ENCODE measurements around the gene GLYATL3.

Gene GLYATL3

DNA sequence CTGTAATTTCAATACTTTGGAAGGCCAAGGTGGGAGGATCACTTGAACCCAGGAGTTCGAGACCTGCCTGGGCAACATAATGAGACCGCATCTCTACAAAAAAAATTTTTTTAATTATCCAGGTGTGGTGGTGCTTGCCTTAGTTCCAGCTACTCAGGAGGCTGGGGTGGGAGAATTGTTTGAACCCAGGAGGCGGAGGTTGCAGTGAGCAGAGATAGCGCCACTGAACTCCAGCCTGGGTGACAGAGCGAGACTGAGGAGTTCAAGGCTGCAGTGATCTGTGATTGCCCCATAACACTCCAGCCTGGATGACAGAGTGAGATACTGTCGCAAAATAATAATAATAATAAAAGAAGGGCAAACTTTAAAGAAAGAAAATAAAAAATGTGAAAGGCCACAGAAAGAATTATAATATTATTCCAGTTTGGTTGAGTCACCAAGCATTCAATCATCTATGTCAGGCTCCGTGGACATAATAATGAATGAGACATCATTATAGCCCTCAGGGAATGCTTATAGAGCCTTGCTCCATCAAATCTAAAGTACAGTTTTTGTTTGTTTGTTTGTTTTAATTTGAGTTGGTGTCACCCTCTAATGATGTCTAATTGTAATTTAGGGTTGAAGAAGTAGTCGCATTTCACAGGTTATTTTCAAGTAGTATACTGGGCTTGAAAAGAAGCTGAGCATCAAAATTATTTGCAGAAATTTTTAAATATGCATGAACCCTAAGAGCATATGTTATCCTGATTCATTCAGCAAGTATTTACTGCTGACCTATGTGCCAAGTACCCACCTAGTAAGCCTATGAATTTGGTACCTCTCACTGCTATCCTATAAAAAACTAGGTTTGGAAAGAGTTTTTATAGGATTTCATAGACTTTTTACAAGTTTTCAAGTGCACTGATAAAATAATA, 15.1 kb downstream of the GLYATL3 start:
- no peak for DNase-seq

DNA sequence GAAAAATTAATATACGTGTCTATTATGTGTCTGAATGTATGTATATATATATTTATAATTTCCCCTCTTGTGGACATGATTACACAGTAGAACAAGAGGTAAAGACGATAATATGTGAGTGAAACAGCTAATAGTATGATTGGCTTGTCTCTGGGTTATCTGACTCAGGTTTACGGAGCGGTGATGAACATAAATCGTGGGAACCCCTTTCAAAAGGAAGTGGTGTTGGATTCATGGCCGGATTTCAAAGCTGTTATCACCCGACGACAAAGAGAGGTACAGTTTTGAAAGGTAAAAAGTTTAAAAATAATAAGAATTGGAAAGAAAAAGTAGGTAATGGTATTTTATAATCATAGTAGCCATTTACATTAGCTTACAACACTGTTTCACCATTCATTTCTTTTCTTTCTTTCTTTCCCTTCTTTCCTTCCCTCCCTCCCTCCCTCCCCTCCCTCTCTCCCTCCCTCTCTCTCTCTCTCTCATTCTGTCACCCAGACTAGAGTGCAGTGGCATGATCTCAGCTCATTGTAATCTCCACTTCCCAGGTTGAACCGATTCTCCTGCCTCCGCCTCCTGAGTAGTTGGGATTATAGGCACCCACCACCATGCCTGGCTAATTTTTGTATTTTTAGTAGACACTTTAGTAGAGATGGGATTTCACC, 15.9 kb downstream of the GLYATL3 start:
- no peak for DNase-seq

DNA sequence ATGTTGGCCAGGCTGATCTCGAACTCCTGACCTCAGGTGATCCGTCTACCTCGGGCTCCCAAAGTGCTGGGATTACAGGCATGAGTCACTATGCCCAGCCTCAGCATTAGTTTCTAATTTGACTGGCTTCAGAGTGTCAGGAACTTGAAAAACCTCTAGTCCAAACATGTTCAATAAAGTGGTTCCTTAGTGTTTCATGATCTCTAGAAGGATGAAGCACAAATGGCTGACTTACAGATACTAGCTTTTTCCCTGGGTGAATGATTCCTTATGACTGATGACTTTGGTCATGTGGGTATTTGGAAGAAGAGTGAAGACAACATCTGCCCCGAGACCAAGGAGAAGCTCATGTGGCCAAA, 16.4 kb downstream of the GLYATL3 start:
- no peak for DNase-seq

DNA sequence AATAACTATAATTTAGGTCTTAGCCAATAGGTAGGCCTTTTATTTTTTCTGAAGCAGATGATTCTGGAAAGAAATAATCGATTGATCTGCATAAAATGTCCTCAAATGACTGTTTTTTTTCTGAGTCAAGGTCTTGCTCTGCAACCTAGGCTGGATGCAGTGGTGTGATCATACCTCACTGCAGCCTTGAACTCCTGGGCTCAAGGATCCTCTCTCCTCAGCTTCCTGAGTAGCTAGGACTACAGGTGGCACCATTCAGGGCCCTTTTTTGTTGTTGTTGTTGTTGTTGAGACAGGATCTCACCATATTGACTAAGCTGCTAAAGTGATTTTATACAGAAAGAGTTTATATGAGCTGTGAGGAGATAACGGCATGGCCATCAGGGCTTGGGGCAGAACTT, 18.2 kb downstream of the GLYATL3 start:
- no peak for DNase-seq

DNA sequence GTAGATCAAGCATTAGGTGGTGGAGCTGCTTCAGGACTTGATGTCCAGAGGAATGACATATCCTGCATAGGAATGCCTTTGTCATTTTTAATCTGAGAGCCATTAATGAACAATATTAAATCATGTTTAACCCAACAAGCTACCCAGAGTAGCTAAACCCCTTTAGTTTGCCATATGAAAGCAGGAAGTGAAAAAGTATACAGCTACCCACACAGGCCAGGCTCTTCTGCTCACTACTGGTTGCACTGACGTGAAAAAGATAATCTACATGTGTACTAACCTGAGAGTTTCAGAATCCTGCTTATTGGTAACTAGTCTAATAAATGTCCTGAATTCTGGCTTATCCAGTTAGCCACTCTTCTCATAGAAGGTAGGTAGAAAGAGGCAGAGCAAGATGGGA, 19.9 kb downstream of the GLYATL3 start:
- no peak for DNase-seq

DNA sequence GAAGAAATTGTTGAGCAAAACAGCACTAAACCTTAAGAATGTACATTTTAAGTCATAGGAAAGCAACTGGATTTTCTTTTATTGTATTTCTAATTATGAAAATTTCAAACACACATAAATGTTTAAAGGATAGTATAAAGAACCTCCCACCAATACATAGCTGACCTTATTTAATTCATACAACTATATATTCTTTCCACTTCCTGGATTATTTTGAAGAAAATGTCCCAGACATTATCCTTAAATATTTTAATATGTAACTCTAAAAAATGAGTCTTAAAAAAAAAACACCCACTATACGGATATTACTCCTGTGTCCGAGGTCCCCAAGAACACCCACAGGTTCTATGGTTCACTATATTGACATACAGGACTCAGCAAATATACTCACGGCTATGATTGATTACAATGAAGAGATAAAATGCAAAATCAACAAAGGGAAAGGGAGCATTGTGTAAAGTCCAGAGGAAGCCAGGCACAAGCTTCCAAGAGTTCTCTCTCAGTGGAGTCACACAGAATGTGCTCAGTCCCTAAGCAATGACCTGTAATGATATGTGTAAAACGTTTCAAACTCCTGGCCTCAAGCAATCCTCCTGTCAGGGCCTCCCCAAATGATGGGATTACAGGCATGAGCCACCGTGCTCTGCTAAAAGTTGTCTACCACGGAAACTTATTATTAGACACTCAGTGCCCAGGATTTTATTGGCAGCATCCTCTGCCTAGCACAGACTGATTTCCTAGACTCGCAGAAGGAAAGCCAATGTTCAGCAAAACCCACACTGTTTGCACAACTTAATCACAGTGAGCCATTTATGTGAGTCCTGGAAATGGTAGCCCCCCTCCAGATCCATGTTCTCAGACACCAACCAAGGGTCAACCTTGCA, 23.2 kb downstream of the GLYATL3 start:
- no peak for DNase-seq

DNA sequence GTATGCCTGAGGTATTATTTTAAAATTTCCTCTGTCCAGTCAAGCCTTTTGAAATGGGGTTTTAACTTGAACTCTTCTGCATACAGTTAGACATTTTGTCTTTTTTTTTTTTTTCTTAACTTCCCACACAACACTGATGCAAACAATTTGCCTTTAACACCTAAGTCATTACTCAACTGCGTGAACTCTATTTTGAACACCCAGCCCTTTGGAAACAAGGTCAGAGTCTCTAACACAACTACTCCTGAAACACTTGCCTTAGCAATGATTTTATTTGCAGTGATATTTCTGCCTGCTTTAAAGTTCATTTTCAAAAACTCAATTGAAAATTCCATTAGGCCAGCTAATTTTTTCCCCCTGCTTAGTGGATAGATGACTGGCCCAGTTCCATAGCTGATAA, 24.2 kb downstream of the GLYATL3 start:
- DNase-seq, result no peak

DNA sequence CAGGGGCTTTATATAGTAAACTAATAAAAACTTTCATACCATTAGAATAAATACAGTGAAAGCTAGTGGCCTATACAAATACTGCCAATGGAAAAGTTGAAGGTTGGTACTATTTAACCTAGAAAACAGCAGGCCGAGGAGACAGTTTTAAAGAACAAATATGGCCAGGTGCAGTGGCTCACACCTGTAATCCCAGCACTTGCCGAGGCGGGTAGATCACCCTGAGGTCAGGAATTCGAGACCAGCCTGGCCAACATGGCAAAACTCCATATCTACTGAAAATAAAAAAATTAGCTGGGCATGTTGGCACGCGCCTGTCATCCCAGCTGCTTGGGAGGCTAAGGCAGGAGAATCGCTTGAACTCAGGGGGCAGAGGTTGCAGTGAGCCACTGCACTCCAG, 24.8 kb downstream of the GLYATL3 start:
- DNase-seq, result no peak

DNA sequence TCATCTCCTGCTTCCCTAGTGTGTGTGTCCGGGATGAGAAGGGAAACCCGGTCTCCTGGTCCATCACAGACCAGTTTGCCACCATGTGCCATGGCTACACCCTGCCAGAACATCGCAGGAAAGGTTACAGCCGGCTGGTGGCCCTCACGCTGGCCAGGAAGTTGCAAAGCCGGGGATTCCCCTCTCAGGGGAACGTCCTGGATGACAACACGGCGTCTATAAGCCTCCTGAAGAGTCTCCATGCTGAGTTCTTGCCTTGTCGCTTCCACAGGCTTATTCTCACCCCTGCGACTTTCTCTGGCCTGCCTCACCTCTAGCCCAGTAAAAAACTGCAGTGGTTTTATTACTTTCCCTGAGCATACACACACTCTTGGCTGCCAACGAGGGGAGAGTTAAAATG, 26.9 kb downstream of the GLYATL3 start:
- DNase-seq, result no peak

DNA sequence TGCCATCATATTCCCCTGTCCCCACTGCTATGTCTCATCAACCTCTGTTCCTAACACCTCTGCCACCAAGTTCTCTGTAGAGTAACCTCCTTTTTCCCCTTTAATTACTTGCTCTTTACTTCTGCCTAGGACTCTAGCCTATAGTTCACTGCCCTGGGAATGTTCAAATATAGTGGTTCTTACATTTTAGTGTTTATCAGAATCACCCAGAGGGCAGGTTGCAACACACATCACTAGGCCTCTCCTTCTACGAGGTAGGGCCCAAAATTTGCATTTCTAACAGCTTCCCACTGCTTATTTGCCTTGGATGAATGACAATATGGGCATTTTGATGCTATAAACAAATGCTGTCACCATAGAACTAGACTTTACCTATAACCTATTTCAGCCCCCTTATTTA, 27.6 kb downstream of the GLYATL3 start:
- DNase-seq, result no peak

DNA sequence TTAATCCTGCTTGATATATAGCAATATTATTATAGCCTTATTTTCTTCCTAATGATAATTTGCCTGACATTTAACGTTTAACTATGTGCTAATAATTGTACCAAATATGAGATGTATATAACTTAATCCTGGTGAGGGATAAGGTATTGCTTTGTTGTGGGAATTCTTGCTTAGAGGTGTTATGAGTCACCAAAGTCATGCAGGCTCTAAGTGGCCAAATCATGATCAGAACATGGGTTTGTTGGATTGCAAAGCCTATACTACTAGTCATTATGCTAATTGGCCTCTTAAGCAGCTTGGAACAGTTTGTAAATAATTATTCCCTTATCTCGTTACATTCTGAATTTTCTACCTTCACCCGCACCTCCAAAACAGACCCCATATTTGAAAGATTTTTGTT, 28.8 kb downstream of the GLYATL3 start:
- no peak for DNase-seq

DNA sequence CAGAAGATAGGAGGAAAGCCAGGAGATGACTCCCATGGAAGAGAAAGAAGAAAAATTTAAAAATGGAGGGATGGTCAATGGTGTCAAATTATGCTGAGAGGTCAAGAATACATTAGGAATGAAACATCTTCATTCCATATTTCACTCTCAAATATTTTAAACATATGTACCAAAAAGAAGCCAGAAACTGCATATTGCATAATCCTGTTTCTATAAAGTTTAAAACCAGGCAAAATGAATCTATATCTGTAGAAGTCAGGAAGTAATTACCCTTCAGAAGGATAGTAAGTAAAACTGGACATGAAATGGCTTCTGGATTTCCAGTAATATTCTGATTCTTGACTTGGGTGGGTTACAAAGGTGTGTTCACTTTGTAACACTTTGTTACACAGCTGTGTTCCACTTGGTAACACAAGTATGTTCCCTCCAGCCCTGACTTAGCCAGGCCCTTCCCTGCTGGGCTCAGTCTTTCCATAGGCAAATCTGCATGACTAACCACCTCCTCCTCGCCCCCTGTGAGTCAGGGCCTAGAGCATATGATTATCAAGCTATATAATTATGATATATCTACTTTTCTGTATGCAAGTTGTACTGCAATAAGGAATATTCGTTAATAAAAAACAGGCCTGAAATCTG, 30.5 kb downstream of the GLYATL3 start:
- DNase-seq, result no peak

DNA sequence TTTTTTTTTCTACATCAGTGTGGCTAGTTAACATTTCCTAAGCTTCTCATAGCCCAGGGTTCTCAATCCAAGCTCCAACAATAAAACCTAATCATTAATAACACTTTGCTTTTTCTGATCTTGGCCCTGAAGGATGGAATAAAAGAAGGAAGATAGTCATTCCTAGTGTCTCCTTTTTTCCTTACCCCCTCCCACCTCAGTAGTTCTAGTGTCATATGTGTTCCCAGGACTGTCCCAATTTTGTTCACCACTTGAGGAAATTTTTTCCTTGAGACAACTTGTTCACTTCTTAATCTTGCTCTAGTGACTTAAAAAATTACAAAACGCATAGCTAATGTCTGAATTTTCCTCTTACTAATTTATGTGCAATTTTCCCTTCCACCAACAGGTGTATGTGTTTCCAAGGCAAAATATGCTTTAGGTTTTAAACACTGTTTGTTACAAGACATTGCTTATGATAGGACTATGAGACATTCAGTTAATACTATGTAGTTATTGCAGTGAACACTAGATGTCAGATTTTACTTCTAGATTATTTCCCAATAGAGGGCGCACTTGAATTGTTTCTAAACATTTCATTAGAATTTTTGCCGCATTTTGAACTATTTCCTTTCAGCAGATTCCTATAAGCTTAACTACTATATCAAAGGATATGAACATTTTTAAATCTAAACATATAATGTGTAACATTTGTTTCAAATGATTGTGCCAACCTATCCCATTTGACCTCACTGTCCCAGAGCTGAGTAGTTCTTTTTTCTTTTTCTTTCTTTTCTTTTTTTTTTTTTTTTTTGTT, 32.2 kb downstream of the GLYATL3 start:
- peak; percentile 70 for DNase-seq

DNA sequence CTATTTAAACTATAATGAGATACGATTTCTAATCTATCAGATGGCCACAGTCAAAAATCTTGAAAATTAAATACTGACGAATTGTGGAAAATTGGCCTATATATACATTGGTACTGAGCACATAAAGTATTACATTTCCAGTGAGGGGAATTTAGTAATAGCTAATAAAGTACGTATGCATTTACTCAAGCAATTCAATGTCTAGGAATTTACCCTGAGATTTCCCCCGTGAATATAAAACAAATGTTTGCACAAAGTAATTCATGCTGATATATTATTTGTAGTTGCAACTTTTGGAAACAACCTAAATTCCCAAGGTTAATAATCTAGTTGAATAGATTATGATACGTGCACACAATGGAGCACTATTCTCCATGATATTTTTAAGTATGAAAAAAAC, 36.1 kb downstream of the GLYATL3 start:
- no peak for DNase-seq

DNA sequence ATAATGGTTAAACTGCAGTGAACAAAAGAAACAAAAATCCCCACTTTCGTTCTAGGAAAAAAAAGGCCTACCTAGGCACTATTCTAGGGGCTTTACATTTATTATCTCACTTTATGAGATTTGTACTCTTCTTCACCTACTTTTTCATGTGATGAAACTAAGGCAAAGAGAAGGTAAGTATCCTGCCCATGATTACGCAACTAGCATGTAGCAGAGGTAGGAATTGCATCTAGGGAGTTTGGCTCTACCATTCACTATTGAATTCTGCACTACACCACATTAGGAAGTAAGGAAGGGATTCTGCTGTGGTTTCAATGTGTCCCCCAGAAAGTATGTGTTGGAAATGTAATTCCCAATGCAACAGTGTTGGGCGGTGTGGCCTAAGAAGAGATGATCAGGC, 39.4 kb downstream of the GLYATL3 start:
- DNase-seq, result no peak

DNA sequence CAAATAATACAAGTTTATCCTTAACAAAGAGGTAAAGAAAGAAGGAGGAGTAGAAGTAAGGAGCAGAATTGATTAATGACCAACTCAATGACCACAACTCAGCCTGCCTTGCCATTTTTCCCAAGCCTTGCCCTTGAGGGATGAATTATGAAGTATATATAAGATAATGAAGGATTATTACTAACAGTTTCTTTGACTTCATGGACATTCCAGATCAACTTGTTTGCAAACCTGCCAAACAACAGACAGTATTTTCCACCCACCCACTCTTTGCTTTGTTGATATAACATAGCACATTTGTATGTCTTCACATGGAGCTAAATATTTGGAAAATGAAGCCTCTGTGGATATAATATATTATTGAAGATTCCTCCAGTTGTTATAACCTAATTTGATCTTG, 40.9 kb downstream of the GLYATL3 start:
- no peak for DNase-seq

DNA sequence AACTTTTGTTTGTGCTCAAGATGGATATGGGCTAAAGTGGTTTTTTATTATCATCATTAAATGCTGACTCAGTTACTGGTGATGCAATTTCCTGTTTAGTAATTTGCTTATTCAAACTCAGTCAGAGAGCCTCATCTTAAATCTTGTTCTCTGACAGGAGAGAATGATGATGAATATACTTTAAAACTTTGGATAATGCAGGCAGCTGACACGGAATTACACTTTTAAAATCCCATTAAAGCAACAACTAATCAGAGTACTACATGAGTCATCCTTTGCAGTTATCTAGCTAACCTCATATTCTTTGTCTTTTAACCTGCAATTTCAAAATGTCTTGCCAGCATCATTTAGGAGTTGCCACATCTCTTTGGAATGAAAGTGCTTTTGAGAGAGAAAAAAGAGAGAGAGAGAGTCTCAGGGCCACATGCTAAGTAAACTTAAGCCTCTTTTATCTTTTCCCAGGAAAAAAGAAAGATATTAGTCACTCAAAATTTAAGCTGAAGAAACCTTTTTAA, 41.5 kb downstream of the GLYATL3 start:
- peak; percentile 15 for DNase-seq

DNA sequence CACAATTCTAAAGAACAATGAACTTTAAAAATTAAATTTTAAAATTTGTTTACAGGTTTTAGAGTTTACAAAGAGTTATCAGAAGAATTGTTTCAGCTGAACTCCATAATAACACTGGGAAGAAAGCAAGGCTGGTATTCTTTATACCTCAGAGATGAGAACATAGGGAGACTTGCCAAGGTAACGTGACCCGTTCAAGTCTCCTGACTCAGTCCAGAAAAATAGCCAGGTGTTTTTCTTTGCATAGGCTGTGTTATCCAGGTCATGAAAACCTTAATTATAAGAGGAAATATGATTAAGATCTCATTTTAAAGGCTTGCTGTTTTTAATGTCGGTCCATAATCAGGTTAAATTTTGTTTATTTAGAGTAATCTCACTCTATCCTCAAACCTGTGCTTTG, 42.2 kb downstream of the GLYATL3 start:
- peak; percentile 69 for DNase-seq

DNA sequence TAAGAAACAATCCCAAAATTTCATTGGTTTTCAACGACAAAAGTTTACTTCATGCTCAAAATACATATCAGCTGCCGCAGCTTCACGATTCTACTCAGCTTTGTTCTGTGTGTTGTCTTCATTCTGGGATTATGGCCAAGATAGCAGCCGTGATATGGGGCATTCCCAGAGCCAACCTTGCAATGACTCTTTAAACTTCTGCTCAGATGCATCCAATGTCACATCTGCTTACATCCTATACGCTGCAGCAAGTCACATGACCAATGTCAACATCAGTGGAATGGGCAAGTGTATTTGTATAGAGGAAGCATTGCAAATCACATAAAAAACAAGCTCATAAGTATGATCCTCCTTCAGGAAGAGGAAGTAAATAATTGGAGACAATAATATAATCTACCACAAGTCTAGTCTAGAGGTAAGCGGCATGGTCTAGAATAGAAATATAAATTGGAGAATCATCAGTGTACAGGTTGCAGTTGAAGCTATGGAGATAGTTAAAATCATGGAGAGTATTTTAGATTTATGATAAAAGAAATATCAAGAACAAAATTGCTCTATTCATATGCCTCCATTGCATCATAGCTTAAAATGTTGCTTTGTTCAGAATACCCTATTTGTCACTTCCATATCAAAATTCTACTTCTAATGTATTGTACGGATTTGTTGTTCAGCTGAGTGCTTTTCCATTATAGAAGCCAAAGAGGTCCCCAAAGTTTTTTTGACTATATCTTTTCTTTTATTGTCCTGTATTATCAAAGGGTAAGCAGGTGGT, 43.5 kb downstream of the GLYATL3 start:
- peak; percentile 96 for DNase-seq

DNA sequence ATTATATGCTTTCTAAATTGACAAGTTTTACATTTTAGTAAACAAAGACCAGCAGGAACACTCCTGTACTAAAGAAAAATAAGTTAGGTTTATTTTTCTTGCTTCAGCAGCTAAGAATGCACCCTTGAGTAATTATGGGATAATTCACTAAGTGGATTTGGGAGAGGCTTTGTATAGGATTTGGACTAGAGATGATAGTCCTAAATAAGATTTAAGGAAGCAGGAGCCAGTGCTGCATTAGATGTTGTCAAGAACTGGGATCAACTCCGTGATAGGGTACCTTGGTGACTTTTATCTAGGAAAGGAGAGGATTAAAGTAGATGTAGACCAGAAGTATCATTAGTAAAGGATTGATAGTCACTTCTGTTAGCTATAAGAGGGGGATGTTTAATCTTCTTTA, 46.6 kb downstream of the GLYATL3 start:
- DNase-seq, result no peak

DNA sequence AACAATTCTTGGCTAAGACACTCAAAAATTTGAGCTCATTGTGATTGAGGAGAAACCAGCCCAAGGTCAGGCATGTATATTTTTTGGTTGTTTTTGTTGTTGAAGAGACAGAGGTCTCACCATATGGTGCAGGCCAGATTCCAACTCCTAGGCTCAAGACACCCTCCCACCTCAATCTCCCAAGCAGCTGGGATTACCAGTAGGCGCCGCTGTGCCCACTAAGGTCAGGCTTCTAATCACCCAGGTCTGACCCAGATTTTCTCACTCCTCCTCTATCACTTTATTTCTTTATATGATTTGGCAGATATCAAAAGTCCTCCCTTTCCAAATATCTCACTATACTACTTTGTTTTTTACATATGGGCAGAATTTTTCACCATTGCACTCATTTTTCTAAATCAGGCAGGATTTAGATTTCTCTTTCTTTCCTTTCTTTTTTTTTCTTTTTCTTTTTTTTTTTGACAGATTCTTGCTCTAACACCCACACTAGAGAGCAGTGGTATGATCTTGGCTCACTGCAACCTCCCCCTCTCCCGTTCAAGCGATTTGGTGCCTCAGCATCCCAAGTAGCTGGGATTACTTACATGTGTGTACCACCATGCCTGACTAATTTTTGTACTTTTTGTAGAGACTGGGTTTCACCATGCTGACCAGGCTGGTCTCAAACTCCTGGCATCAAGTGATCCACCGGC, 49.0 kb downstream of the GLYATL3 start:
- DNase-seq, result no peak

Measured in NCI-H2029 (cell line).